NCI-H146 treated with DMSO at 0.1 percent for 48 hours (cell line): ENCODE data around the gene MBNL3.
"Not testable (repeated sequence)": the region's sequence is repeated elsewhere in the genome, so short reads cannot be mapped to it uniquely, and the experiment has no call there.

ENCODE experiments used
- DNase-seq: peaks from one replicate; lab custom pipeline; 2025; ENCODE audit not compliant: unreplicated experiment; lab: John Stamatoyannopoulos, UW

The MBNL3 gene

DNA sequence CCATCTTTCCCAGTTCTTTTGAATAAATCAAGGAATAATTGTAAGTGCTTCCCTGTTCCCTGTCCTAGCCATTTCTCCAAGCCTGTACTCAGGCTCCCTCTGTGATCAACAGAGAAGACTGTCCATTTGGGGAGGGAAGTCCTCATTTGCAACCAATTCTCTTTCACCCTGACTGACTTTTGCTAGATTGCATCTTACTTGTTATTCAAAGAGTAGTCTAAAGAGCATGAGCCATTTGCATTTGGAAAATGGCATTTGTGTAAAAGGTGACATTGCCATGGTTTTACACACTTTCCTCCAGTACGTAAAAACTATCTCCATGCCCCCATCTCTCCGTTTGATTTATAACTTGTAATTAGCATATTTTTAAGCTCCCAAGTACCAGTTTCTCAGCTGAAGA, 110.6 kb downstream of the MBNL3 start:
- DNase-seq: no peak

DNA sequence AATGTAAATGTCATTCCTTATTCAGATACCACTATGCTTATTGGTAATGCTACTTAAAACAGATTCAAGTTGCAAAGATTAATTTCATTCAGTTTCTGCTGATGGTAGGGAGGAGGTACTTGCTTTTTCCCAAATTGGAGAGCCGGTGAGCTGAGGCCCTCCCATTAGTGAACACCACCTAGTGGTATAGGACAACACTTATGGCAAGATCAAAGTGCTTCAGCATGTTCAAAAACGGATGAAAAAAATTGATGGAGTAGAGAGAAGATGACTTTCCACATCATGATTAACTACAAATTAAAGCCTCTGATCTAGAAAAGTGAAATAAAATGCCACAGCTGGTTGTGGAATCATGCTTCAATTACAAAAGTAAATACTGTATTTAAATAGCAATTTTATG, 112.9 kb downstream of the MBNL3 start:
- no peak for DNase-seq

DNA sequence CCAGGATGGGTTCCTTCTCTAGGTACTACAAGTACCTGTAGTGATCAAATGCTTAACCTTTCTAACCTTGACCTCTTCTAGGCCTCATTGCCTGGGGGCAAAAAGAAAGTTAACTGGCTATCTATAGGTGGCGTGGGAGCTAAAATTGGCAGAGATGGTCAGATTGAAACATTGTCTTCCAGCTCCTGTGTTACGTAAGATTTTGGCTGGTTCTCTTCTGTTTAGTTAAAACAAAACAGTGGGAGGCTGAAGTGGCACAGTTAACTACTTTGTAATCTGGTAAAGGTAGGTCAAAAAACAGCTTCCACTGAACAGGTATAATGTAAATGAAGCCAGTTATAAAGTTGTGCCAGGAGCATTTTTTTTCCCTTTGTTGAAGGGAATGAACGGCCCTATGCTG, 115.2 kb downstream of the MBNL3 start:
- no peak for DNase-seq

DNA sequence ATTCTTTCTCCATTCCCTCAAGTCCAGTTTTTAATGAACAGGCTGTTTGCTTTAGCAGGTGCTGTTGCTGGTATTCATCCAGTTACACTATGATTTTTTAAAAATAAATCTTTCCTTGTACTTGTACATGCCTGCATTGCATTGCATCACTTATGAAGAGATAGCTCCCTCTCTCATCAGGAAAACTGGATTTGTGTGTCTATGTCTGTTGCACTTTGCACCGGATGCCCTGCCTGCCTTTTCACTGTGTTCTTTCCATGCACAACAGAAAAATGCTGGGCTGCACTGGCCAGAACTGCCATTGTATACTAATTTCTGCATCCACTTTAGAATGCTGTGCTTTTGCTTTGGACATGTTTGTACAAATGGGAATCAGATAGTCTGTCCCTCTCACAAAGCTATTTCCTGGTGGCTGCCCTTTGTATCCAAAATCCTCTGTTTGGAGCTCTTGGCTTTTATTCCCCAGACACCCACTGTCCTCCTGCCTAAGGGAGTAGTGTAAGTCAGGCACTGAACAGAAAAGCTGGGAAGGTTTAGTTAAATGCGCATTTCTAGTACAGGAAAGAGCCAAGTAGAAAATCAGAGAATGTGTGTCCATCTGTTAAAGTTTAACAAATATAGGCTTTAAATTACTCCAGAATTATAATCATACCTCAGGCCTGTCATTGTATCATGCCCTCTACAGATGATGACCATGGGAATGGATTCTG, 119.1 kb downstream of the MBNL3 start:
- DNase-seq: no peak

DNA sequence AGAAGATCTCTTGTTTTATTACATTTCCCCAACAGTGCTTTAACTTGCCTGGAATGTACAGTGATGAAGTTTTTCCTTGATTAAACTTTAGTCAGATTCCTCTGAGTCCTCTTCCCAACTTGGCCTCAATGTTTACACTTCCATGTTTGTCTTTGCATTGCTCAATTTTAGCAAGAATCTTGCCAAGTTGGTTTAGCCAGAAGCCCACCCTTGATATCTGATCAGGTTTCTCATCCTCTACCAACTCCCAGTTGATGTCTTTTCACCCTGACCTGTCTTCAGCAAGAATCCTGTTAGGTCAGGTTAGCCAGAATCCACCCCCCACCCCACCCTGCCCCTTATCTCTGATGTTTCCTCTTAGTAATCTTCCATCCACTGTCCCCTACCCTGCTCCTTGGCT, 120.9 kb downstream of the MBNL3 start:
- DNase-seq: no peak

DNA sequence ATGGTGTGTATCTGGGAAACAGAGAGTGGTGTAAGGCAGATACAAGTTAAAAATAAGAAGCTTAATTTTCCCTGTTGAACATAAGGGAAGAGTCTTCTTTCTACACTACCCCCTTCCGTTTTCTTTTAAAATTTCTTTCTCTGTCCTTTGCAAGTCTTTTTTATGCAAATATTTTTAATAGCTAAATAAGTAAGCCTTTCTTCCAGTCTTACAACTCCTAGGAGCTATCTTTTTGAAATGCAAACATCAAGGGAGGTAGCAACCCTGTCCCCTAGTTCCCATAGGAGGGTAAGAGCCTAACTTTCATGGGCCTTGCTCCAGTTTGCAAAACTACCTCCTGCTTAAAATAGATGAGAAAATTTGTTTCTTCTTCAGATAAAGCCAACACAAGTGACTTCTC, 121.5 kb downstream of the MBNL3 start:
- DNase-seq: no peak

DNA sequence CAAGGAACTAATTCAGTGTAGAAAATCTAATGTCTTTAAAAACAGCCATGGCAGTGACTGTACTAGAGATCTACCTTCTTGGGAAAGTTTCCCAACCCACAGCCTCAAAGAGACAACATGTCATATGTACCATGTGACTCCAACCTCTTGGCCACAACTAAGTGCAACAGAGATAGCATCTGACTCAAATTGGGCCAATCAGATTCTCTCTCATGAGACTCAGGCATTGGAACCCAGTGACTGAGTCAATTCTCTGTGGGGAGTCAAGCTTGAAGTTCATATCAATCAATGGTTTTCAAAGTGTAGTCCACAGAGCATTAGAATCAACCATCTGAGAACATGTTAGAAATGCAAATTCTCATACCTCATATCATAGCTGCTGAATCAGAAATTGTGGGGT, 123.3 kb downstream of the MBNL3 start:
- DNase-seq: no peak

DNA sequence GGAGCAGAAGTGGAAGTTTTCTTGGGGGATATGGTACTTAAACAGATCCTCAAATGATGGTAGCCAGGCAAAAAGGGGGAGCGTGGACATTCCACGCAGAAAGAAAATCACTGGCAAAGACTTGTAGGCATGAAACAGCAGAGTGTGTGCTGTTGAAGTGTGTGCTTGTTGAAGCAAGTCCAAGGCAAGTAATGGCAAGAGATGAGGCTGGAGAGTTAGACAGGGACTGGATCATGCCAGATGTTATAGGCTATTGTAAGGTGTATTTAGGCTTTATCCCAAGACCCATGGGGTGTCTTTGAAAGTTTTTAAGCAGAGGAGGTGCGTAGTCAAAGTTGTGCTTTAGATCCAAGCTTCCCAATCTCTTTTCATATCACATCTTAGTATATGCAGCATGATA, 124.5 kb downstream of the MBNL3 start:
- DNase-seq: no peak

DNA sequence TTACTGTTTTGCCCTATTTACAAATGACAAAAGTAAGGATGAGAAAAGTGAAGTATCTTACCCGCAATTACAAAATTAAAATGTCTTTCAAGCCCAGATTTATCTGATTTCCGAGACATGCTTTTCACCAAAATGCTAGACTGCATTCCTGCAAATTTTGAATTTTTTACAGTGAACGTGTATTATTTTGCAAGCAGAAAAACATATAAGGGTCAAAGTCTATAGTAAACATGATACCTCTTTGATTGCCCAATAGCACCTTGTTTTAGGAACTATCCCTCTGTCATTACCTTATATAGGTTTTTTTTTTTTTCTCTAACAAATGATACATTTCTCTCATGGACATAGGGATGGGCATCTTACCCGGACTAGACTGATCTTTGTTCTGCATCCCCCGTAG, 135.4 kb downstream of the MBNL3 start:
- no peak for DNase-seq

DNA sequence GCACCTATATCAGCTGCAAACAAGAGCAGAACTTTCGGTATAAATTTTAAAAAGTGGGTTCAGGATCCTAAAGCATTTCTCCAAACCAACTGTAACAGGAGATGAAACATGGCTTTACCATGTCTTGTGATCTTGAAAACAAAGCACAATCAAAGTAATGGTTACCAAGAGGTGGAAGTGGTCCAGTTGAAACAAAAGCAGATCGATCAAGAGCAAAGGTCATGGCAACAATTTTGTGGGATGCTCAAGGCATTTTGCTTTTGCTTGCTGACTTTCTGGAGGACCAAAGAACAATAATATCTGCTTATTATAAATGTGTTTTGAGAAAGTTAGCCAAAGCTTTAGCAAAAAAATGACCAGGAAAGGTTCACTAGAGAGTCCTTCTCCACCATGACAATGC, 152.7 kb downstream of the MBNL3 start:
- DNase-seq: no peak

DNA sequence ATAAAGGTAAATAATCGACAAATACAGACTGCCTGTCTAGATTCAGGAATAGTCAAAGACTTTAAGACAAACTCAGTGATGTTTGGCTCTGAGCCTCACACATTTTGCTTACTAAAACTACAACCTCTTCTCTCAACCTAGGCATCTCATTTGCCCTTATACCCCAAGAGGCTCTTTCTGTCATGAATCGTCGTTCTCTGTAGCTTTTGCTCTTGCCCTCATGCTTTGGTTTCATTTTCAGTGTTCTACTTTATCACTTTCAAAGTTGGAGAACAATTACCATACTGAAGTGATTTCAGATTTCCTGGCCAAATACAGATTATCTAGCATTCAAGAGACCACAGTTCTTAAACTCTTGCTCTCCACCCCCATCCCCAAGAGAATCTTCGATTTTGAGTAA, 155.5 kb downstream of the MBNL3 start:
- no peak for DNase-seq

DNA sequence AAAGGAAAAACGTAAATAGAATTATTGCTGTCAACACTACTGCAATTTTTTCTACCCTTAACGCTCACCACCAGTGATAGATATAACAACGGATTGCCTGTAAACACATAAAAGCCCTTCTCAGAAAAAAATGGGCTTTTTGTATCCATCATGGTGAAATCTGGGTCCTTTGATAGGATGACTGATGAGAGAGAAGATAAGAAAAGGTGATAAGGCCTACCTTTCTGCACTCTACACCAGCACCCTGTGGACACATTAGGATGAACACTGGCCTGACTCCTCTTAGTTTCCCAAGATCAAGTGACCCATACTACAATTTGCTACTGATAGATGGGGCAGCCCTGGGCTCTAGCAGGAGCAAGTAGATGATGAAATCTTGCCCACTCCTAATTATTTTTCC, 157.3 kb downstream of the MBNL3 start:
- DNase-seq: no peak

DNA sequence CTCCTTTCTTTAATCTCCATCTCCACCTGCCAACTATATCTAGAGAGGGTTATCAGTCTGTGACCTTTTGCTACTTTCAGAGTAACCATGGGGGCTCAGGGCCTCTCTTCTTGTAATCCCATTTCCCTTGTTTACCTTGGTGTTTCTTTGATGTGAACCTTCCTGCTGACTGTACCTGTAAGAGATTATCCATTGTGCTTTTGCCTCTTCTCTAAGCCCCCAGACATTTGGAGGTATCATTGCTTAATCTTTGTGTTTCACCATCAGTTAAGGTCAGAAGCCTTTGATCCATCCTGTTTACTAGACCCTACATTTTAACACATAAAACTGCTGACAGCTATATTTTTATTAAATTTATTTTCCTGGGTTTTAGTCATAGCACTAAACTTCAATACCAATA, 157.8 kb downstream of the MBNL3 start:
- no peak for DNase-seq

DNA sequence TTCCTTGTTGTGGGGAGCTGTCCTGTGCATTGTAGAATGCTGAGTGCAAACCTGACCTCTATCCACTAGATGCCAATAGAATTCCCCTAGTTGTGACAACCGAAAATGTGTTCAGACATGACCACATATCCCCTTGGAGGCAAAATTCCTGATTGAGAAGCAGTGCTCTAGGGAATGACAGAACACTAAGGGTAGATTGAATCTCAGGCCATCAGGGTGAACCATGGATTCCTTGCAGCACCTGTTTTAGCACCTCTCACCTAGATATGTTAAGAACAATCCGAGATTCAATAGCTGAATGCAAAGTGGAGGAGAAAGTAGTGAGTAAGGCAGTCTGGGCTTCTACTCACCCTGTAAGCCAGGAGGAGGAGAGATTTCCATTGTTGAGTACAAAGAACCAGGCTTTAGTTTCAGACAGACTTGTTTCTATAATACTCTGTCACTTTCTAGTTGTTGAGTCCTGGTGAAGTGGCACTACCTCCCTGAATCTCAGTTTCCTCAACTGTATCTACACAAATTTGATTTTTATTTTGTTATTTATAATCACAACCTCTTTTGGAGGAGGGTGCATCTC, 158.6 kb downstream of the MBNL3 start:
- DNase-seq: no peak

DNA sequence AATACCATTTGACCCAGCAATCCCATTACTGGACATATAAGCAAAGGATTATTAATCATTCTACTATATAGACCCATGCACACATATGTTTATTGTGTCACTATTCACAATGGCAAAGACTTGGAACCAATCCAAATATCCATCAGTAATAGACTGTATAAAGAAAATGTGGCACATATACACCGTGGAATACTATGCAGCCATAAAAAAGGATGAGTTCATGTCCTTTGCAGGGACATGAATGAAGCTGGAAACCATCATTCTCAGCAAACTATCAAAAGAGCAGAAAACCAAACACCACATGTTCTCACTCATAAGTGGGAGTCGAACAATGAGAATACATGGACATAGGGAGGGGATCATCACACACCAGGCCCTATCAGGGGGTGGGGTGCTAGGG, 161.9 kb downstream of the MBNL3 start:
- not testable (repeated sequence) for DNase-seq
